H9 (cell line): ENCODE data around the gene CALCR. TPM values are rescaled to one million over a fixed set of nuclear protein-coding genes. Genes with fewer than 3 reads are reported as not detected.

Experiments used
- DNase-seq: peaks from one replicate; pipeline ENCODE4 v3.0.0-alpha.2; 2017
- H2AFZ ChIP-seq: one replicate; pipeline ENCODE4 v1.6.1; 2013; ENCODE audit warnings: mild to moderate bottlenecking, low read length, control low read depth, moderate library complexity
- H2AK5ac ChIP-seq: 2 replicates; pipeline ENCODE4 v1.6.1; 2013; ENCODE audit warnings: low read length, control low read depth, mixed read lengths; ENCODE audit not compliant: insufficient read length
- H2BK120ac ChIP-seq: one replicate; pipeline ENCODE4 v1.6.1; 2013; ENCODE audit warnings: low read depth, mild to moderate bottlenecking, low read length, control low read depth, inconsistent platforms; ENCODE audit not compliant: poor library complexity, severe bottlenecking
- H2BK12ac ChIP-seq: 2 replicates; pipeline ENCODE4 v1.6.1; 2013; ENCODE audit warnings: low read length, control low read depth, mixed read lengths, low read depth; ENCODE audit not compliant: insufficient read length
- H2BK15ac ChIP-seq: 2 replicates; pipeline ENCODE4 v1.6.1; 2013; ENCODE audit warnings: low read depth, low read length, control low read depth
- H2BK20ac ChIP-seq: one replicate; pipeline ENCODE4 v1.6.1; 2013; ENCODE audit warnings: low read depth, mild to moderate bottlenecking, low read length, control low read depth, inconsistent platforms; ENCODE audit not compliant: poor library complexity, severe bottlenecking
- H2BK5ac ChIP-seq: 2 replicates; pipeline ENCODE4 v1.6.1; 2013; ENCODE audit warnings: low read length, control low read depth, mixed read lengths; ENCODE audit not compliant: insufficient read length
- H3K14ac ChIP-seq: 2 replicates; pipeline ENCODE4 v1.6.1; 2013; ENCODE audit warnings: low read length, control low read depth; ENCODE audit not compliant: insufficient read depth
- H3K18ac ChIP-seq: 2 replicates; pipeline ENCODE4 v1.6.1; 2013; ENCODE audit warnings: low read depth, mild to moderate bottlenecking, mixed read lengths, low read length, control low read depth; ENCODE audit not compliant: insufficient read length
- H3K23ac ChIP-seq: 2 replicates; pipeline ENCODE4 v1.6.1; 2013; ENCODE audit warnings: low read length, control low read depth, mixed read lengths, low read depth; ENCODE audit not compliant: insufficient read length
- H3K23me2 ChIP-seq: 2 replicates; pipeline ENCODE4 v1.6.1; 2013; ENCODE audit warnings: low read depth, mild to moderate bottlenecking, mixed read lengths, low read length, control low read depth; ENCODE audit not compliant: insufficient read length, poor library complexity, severe bottlenecking
- H3K27ac ChIP-seq: 2 replicates; pipeline ENCODE4 v1.5.1; 2013; ENCODE audit warnings: low read length, control low read depth, mixed read lengths, low read depth; ENCODE audit not compliant: insufficient read length
- H3K27me3 ChIP-seq: 2 replicates; pipeline ENCODE4 v1.6.1; 2013; ENCODE audit warnings: low read length, control low read depth, inconsistent platforms; ENCODE audit not compliant: insufficient read depth
- H3K4ac ChIP-seq: 2 replicates; pipeline ENCODE4 v1.6.1; 2013; ENCODE audit warnings: low read depth, mild to moderate bottlenecking, control low read depth, inconsistent platforms, low read length, moderate library complexity
- H3K4me1 ChIP-seq: 2 replicates; pipeline ENCODE4 v1.6.1; 2013; ENCODE audit warnings: low read length, control low read depth, inconsistent platforms; ENCODE audit not compliant: insufficient read depth
- H3K4me2 ChIP-seq: 2 replicates; pipeline ENCODE4 v1.6.1; 2013; ENCODE audit warnings: low read length, control low read depth, mixed read lengths; ENCODE audit not compliant: insufficient read length, insufficient read depth
- H3K56ac ChIP-seq: 2 replicates; pipeline ENCODE4 v1.6.1; 2013; ENCODE audit warnings: low read depth, mild to moderate bottlenecking, mixed read lengths, low read length, control low read depth; ENCODE audit not compliant: insufficient read length
- H3K79me1 ChIP-seq: 2 replicates; pipeline ENCODE4 v1.6.1; 2013; ENCODE audit warnings: low read depth, mild to moderate bottlenecking, moderate library complexity, low read length, control low read depth, inconsistent platforms; ENCODE audit not compliant: insufficient read depth, poor library complexity, severe bottlenecking
- H3K79me2 ChIP-seq: 2 replicates; pipeline ENCODE4 v1.6.1; 2013; ENCODE audit warnings: low read length, control low read depth, inconsistent platforms; ENCODE audit not compliant: insufficient read depth
- H3K9ac ChIP-seq: 2 replicates; pipeline ENCODE4 v1.6.1; 2013; ENCODE audit warnings: low read length, control low read depth, mixed read lengths; ENCODE audit not compliant: insufficient read length; ENCODE audit errors: extremely low read depth
- H3K9me3 ChIP-seq: one replicate; pipeline ENCODE4 v1.6.1; 2013; ENCODE audit warnings: low read depth, low read length, inconsistent platforms; ENCODE audit not compliant: control insufficient read depth
- H3T11ph ChIP-seq: one replicate; pipeline ENCODE4 v1.6.1; 2013; ENCODE audit warnings: mild to moderate bottlenecking, low read length, control low read depth, inconsistent platforms
- H4K20me1 ChIP-seq: one replicate; pipeline ENCODE4 v1.6.1; 2013; ENCODE audit not compliant: control insufficient read depth, insufficient read length, insufficient read depth
- H4K5ac ChIP-seq: 2 replicates; pipeline ENCODE4 v1.6.1; 2013; ENCODE audit warnings: low read depth, mild to moderate bottlenecking, mixed read lengths, low read length, control low read depth; ENCODE audit not compliant: insufficient read length
- H4K8ac ChIP-seq: replicated peaks from 2 replicates; pipeline ENCODE4 v1.6.1; 2013; ENCODE audit warnings: low read length, control low read depth, mixed read lengths, low read depth; ENCODE audit not compliant: insufficient read length
- H4K91ac ChIP-seq: 2 replicates; pipeline ENCODE4 v1.6.1; 2013; ENCODE audit warnings: low read depth, mild to moderate bottlenecking, moderate library complexity, mixed read lengths, low read length, control low read depth; ENCODE audit not compliant: insufficient read length
- H3K27ac Mint-ChIP-seq, 3 experiments: 2 replicates in 2 of 3; 3 replicates in 1 of 3; pipeline ENCODE4 v1.8.0; 2020 to 2021; ENCODE audit warnings: mixed read lengths in 3 of 3, mild to moderate bottlenecking in 1 of 3, moderate library complexity in 1 of 3
- H3K27me3 Mint-ChIP-seq: 2 replicates; pipeline ENCODE4 v1.8.0; 2021; ENCODE audit warnings: low read depth, mild to moderate bottlenecking, moderate library complexity, mixed read lengths
- H3K36me3 Mint-ChIP-seq, 3 experiments: 2 replicates in 2 of 3; 3 replicates in 1 of 3; pipeline ENCODE4 v1.8.0; 2020 to 2021; ENCODE audit warnings: low read depth in 3 of 3, mixed read lengths in 3 of 3; ENCODE audit not compliant: insufficient read depth in 1 of 3
- H3K4me1 Mint-ChIP-seq, 2 experiments: 2 replicates each; pipeline ENCODE4 v1.8.0; 2020; ENCODE audit warnings: mixed read lengths in 2 of 2
- H3K4me3 Mint-ChIP-seq, 2 experiments: 2 replicates in 1 of 2; 3 replicates in 1 of 2; pipeline ENCODE4 v1.8.0; 2020 to 2021; ENCODE audit warnings: mild to moderate bottlenecking in 2 of 2, mixed read lengths in 2 of 2, moderate library complexity in 1 of 2
- H3K9me3 Mint-ChIP-seq, 2 experiments: 2 replicates in 1 of 2; 3 replicates in 1 of 2; pipeline ENCODE4 v1.8.0; 2020; ENCODE audit warnings: mild to moderate bottlenecking in 2 of 2, mixed read lengths in 2 of 2, moderate library complexity in 1 of 2
- WGBS: extraction: QIAGEN DNeasy Blood & Tissue Kit; methylation state at CpG from one replicate; pipeline ENCODE4 v1.1.7; 2013; ENCODE audit warnings: missing lambda C conversion rate, low lambda C conversion rate, mixed read lengths; ENCODE audit not compliant: insufficient read length; ENCODE audit errors: extremely low coverage; 5-methylcytosine and 5-hydroxymethylcytosine counted together
- total RNA-seq: library from RNA; stranded (reverse); gene quantifications from 2 replicates; pipeline ENCODE4 v1.2.1, GENCODE V29; 2021
- TF ChIP-seq, protein P1 (sequence below): fragments of 200-600 bp; sonication (generic); conservative IDR thresholded peaks from 3 replicates; pipeline ENCODE4 v1.8.0; 2021; ENCODE audit warnings: antibody characterized with exemption, mild to moderate bottlenecking

The CALCR gene
- total RNA-seq, 1 experiment from 2014 or later: 0.52 TPM

DNA sequence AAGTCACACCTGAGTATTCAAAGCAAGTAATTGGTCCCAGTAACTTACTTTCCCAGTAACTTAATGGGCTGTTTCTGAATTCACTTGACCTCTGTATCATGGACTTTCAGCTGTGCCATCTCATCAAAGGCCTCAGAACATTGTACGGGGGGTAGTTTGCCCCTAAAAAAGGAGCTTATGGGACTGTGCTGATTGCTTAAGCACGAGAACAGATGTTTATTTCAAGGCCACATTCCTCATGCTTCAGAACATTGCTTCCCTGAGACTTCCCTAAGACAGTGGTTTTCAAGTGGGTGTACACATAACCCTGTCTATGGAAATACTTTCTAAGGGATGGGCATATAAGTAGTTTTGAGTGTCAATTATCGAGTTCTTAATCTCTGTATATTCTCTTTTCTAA, 26.8 kb downstream of the CALCR start:
- no peak overlapping the region for H2BK15ac ChIP-seq
- no peaks in the 10 kb centered on the region for H3K79me2 ChIP-seq
- Mint-ChIP-seq H3K4me3 (no peak overlapping the region), H3K4me1 (peaks cover 4% of the 10 kb centered on the region in 2 experiments; a peak in 2 of 4 replicates), H3K36me3 (no peaks in the 10 kb centered on the region), H3K9me3 (no peaks in the 10 kb centered on the region), H3K27me3 (no peaks in the 10 kb centered on the region), H3K27ac (no peak overlapping the region)
- H2BK120ac ChIP-seq: no peak overlapping the region
- H3K9ac ChIP-seq: no peak overlapping the region
- no peak overlapping the region for H3K14ac ChIP-seq
- no peaks in the 10 kb centered on the region for H3K9me3 ChIP-seq
- H2BK5ac ChIP-seq: no peak overlapping the region
- no peaks in the 10 kb centered on the region for H3K23me2 ChIP-seq
- H2AK5ac ChIP-seq: no peak overlapping the region
- H4K91ac ChIP-seq: no peak overlapping the region
- no peak overlapping the region for H3K27ac ChIP-seq
- H3K4me2 ChIP-seq: no peak overlapping the region
- H2AFZ ChIP-seq: no peak overlapping the region
- H2BK20ac ChIP-seq: no peak overlapping the region
- H4K8ac ChIP-seq: no peak overlapping the region
- no peak overlapping the region for H3K18ac ChIP-seq
- H4K5ac ChIP-seq: no peak overlapping the region
- no peaks in the 10 kb centered on the region for H3K79me1 ChIP-seq
- no peak overlapping the region for H3K23ac ChIP-seq
- no CpG with 5 or more reads among the region's 3 CpGs for WGBS
- H3K27me3 ChIP-seq: no peaks in the 10 kb centered on the region
- H3T11ph ChIP-seq: no peak overlapping the region
- H4K20me1 ChIP-seq: no peaks in the 10 kb centered on the region
- no peak overlapping the region for H2BK12ac ChIP-seq
- H3K4me1 ChIP-seq: no peaks in the 10 kb centered on the region
- TF ChIP-seq, protein P1, sequence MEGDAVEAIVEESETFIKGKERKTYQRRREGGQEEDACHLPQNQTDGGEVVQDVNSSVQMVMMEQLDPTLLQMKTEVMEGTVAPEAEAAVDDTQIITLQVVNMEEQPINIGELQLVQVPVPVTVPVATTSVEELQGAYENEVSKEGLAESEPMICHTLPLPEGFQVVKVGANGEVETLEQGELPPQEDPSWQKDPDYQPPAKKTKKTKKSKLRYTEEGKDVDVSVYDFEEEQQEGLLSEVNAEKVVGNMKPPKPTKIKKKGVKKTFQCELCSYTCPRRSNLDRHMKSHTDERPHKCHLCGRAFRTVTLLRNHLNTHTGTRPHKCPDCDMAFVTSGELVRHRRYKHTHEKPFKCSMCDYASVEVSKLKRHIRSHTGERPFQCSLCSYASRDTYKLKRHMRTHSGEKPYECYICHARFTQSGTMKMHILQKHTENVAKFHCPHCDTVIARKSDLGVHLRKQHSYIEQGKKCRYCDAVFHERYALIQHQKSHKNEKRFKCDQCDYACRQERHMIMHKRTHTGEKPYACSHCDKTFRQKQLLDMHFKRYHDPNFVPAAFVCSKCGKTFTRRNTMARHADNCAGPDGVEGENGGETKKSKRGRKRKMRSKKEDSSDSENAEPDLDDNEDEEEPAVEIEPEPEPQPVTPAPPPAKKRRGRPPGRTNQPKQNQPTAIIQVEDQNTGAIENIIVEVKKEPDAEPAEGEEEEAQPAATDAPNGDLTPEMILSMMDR: no peak
- no peak overlapping the region for H3K56ac ChIP-seq
- no peak for DNase-seq
- H3K4ac ChIP-seq: no peak overlapping the region
